Renal cortical epithelial cell (primary cell): ENCODE results near the gene RYR1. TPM values are rescaled to one million over a fixed set of nuclear protein-coding genes. Genes with fewer than 3 reads are reported as not detected.
"Not testable (repeated sequence)": the region's sequence is repeated elsewhere in the genome, so short reads cannot be mapped to it uniquely, and the experiment has no call there.

Experiments
- DNase-seq: peaks from one replicate; pipeline ENCODE4 v3.0.0-alpha.2; 2011; ENCODE audit warnings: low read depth
- total RNA-seq: library from RNA; depleted of rRNA; stranded (reverse); fragments of >200 nt; gene quantifications from 2 replicates; pipeline ENCODE4 v1.2.3, GENCODE V29; 2014

Gene RYR1
- total RNA-seq, 1 donor from 2014 or later: 0.10 TPM

DNA sequence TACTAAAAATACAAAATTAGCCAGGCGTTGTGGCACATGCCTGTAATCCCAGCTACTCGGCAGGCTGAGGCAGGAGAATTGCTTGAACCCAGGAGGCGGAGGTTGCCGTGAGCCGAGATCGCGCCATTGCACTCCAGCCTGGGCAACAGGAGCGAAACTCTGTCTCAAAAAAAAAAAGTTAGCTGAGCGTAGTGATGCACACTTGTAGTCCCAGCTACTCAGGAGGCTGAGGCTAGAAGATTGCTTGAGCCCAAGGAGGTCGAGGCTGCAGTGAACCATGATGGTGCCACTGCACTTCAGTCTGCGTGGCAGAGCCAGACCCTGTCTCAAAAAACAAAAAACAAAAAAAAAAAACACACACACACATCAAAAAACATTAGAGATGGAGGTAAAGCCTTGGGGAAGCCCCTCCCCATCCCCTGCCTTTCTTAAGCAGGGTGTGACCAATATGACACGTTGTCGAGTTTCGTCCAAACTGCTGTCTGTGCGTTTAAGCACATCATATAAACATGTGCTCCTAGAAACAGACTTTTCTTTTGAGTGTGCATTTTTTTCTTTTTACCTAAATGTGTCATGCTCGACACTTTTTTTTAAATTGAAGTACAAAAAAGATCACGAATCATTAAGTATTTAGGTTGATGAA is 6.3 kb upstream of the RYR1 start:
- not testable (repeated sequence) for DNase-seq

DNA sequence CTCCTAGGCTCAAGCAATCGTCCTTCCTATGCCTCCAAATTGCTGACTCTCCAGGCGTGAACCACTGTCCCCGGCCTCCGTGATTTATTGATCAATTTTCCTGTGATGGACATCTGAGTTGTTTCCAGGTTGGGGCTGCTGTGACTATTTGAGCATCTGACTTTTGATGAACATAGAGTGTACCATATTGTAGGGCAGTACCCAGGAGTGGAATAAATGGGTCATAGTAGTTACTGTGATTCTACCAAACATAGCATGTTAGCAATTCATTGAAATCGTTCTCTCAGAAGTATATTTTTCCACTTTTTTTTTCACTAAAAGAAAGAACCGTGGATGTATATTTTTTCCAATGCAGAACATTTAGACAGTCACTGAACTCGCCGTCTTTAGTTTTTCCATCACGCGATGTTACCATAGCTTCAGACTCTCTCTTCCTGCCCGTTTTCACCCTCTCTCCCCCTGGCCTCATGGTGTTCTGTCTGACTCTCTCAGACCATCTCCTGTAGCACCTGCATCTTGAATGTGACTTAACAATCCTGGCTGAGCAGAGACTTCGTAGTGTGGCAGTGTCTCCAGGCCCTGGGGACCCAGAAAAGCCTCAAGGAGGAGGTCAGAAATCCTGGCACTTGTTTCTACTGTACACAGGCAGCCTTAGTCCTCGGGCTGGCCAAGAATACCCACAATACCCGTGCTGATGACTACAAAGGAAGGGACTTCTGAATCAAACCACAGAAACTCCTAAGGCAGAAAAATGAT is 4.3 kb upstream of the RYR1 start:
- no peak for DNase-seq

DNA sequence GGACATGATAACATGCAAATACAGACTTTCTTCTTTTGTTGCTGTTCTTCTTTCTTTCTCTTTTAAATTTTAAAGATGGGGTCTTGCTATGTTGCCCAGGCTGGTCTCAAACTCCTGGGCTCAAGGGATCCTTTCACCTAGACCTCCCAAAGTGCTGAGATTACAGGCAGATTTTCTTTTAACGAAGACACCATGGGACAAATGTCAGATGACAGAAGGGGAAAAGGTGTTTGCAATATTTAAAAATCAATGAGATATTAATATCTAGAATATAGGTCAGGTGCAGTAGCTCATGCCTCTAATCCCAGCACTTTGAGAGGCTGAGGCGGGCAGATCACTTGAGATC is 3.7 kb upstream of the RYR1 start:
- no peak for DNase-seq

DNA sequence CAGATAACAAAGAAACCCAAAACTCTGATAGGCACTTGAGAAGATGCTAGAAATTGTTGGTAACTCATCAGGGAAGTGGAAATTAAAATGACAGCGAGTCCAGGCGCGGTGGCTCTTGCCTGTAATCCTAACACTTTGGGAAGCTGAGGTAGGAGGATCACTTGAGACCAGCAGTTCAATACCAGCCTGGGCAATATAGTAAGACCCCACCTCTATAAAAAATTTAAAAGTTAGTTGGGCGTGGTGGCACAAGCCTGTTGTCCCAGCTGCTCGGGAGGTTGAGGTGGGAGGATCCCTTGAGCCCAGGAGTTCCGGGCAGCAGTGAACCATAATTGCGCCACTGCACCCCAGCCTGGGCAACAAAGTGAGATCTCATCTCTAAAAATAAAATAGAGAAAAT is 2.6 kb upstream of the RYR1 start:
- no peak for DNase-seq

DNA sequence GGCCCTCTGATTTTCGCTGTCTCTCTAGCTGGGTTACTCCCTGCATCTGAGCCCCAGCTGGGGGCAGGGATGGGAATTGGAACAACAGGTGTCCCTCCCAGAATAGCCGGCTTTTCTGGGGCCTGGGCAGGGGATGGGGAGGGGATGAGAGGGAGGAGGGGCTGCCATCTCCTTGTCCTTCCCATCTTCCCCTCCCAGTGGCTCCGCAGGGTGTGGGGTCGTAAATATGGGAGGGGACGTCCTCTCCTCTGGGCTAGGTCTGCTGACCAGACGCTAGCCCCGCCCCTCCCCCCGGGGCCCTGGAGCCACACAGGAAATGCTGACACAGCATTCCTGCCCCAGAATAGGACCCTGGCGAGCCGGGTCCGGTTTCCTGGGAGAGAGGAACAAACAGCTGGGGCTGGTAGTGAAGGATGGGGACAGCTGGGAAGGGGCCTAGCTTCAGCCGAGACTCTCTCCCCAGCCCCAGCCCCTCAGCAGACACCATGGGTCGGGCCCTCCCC is 1.1 kb downstream of the RYR1 start:
- DNase-seq: no peak

- no peak for DNase-seq
These were observed 3.8 kb downstream of the RYR1 start for GRCh38 chr19:38437295-38437694.

GRCh38 chr19:38437917-38438316 is 4.4 kb downstream of the RYR1 start:
- no peak for DNase-seq

DNA sequence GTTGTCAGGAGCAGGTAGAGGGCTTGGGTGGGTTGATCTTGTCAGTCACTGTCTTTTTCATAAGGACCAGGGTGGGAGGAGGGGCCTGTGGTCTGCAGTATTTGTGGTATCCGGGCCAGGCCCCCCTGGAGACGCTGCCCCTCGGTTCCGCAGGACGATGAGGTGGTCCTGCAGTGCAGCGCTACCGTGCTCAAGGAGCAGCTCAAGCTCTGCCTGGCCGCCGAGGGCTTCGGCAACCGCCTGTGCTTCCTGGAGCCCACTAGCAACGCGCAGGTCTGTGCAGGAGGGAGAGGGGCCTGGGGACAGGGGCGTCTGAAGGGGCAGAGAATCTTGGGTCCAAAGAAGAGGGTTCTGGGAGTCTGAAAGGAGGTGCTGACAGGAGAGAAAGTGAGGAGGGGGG is 7.1 kb downstream of the RYR1 start:
- no peak for DNase-seq

GRCh38 chr19:38441657-38442348 is 8.3 kb downstream of the RYR1 start:
- DNase-seq: no peak

- no peak for DNase-seq
These were observed 9.2 kb downstream of the RYR1 start for GRCh38 chr19:38442736-38443135.

- DNase-seq: no peak
These were observed 10.0 kb downstream of the RYR1 start for GRCh38 chr19:38443458-38443999.

DNA sequence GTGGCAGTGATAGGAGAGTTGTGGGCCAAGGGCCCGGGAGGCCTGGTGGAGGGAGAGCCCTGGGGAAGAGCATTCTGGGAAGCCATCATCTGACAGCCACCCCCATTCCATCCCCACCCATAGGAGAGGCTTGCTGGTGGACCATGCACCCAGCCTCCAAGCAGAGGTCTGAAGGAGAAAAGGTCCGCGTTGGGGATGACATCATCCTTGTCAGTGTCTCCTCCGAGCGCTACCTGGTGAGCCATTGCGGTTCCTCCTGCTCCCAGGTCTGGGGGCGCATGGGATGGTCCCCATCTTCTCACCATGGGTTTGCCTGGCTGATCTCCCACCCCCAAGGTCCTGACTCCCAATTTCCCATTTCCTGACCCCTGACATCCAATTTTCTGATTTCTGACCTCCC is 10.5 kb downstream of the RYR1 start:
- no peak for DNase-seq

DNA sequence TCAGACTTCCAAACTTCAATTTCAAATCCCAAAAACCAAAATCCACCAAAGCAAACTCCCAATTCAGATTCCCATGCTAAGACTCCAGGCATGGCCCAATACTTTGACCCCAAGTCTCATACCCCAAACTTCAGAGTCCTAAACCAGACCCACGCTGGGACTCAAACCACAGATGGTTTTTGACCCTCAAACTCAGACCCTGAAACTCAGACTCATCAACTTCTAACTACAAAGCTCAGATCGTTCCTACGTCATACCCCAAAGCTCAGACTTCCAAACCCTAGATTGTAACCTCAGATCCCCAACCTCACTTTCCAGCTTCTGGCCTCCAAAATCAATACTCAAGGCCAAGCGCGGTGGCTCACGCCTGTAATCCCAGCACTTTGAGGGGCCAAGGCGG is 11.9 kb downstream of the RYR1 start:
- DNase-seq: no peak

GRCh38 chr19:38448225-38448624 is 14.7 kb downstream of the RYR1 start:
- no peak for DNase-seq

DNA sequence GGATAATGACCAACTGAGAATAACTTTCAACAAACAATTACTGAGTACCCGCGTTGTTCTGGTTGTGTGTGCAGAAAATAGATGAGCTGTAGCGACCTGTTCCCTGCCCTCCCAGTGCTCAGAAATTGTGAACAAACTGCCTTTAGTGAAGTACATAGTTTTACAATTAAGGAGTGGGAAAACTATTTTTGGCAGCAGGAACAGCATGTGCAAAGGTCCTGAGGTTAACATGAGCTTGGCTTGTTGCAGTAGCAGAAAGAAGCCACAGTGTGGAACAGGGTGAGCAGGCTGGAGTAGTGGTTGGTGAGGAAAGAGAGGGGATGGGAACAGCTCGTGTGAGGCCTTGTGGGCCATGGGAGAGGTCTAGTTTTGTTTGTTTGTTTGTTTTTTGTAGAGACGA is 16.0 kb downstream of the RYR1 start:
- DNase-seq: no peak

DNA sequence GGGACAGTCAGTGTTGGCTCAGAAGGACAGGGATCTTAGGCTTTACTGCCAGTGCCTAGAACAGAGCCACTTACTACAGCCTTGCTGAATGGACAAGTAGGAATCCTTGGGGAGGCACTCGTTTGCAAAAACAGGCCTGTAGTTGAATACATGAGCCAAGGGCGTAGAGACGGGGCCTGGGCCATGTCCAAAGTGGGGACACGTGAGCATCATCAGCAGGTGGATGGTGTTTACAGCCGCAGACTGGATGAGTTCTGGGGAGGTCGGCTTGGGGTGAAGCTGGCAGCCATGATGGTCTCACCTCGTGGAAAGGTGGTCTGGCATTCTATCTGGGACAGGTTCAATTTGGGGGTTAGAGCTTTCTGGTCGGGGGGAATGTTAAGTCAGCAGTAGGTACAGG is 17.5 kb downstream of the RYR1 start:
- DNase-seq: no peak

DNA sequence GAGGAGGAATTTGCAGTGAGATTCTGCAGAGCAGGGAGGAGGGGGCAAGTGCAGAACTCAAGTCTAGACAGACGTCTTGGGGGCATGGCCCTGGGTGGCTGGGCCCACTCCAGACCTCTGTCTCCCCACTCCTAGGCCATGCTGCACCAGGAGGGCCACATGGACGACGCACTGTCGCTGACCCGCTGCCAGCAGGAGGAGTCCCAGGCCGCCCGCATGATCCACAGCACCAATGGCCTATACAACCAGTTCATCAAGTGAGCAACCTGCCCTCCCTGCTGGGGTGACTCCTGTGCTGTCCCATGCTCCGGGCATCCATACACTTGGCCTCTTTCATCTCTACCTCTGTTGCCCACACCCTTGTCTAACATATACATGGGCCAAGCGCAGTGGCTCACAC is 18.1 kb downstream of the RYR1 start:
- no peak for DNase-seq

DNA sequence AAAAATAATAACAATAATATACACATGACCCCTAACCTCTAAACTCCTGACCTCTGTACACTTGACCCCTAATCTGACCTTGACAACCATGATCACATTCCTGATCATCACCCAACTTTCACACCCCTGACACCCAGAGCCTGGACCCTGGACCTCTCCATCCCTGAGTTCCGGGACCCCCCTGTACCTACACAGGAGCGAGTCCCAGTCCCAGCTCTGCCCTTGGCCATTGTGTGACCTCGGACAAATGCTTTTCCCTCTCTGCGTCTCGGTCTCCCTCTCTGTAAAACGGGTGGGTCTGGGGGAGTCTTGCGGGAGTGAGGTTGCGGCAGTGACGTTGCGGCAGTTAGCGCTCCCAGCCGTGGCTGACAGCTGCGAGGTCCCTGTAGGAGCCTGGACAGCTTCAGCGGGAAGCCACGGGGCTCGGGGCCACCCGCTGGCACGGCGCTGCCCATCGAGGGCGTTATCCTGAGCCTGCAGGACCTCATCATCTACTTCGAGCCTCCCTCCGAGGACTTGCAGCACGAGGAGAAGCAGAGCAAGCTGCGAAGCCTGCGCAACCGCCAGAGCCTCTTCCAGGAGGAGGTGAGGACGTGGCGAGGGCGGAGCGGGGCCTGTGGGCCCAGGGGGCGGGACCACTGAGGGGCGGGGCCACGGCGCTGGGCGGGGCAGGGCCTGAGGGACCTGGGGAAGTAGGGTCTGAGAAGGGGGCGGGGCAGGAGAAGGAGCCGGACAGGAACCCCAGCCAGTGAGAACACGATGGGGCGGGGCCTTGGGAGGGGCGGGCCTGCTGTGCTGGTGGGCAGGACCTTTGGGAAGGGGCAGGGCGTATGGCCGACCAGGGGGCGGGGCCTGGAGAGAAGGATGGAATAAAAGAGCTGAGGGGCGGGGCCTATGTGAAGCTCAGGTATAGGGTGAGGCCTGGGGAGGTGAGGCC is 19.2 kb downstream of the RYR1 start:
- no peak for DNase-seq

DNA sequence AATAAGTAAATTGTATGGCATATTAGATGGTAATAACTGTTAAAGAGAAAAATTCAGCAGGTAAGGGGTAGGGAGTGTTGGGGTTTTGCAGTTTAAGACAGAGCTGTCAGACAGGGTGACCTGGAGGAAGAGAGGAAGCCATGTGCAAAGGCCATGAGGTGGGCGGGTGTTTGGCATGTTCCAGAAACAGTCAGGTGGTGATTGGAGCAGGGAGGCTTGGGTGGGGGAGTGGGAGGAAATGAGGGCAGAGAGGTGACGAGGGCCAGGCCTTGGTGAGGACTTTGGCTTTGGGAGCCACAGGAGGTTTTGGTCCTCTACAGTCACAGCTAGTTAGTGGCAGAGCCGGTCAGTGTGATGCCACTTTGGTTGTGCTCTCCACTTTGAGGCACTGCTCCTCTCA is 20.1 kb downstream of the RYR1 start:
- DNase-seq: no peak

DNA sequence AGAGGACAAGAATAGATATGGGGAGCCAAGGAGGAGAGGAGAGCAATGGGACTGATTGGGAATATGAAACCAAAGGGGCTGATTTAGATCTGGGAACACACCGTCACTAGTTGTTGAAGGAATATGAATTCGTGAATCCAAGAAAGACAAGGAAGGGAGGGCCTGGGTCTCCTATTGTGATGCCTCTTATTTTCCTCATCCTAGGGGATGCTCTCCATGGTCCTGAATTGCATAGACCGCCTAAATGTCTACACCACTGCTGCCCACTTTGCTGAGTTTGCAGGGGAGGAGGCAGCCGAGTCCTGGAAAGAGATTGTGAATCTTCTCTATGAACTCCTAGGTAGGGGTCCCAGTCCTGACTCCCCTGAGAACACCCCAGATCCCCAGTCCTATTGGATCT is 21.5 kb downstream of the RYR1 start:
- DNase-seq: no peak

GRCh38 chr19:38457202-38457601 is 23.7 kb downstream of the RYR1 start:
- no peak for DNase-seq
